Esophagus muscularis mucosa (tissue), 3 donors: ENCODE measurements around the gene HVCN1.

Source experiments
- CTCF ChIP-seq, 3 experiments: fragments of 200-600 bp in 2 of 3; fragments of 450-650 bp in 1 of 3; sonication (generic) in 2 of 3; IDR thresholded peaks; one replicate each; pipeline ENCODE4 v1.5.1; 2017 to 2019; ENCODE audit warnings: antibody characterized with exemption in 3 of 3, mild to moderate bottlenecking in 2 of 3, moderate library complexity in 1 of 3
- POLR2AphosphoS5 ChIP-seq, 2 donors: sonication (generic); formaldehyde crosslinking; IDR thresholded peaks; one replicate each; pipeline ENCODE4 v1.6.1; 2017; ENCODE audit warnings: antibody characterized with exemption in 2 of 2

- TF ChIP-seq CTCF (IDR thresholded peaks at IDR 0.05) (no peak), POLR2AphosphoS5 (IDR thresholded peaks at IDR 0.05) (no peak)
Measured at GRCh38 chr12:110728628-110729027, 39.7 kb upstream of the HVCN1 start.
